Natural killer cell (primary cell): Measurements from ENCODE around the gene PCDHB1. TPM values are rescaled to one million over a fixed set of nuclear protein-coding genes. Genes with fewer than 3 reads are reported as not detected.

Experiments used
- ATAC-seq, 3 donors: fragments of 150-1000 bp in 2 of 3; fragments of 200-7000 bp in 1 of 3; cut with Tn5 transposase; 1 replicate in 1 of 3; 2 replicates in 2 of 3; pipeline ENCODE4 v1.10.0; 2021; ENCODE audit warnings: mild to moderate bottlenecking in 2 of 3, moderate library complexity in 2 of 3
- DNase-seq, 2 donors: peaks; one replicate each; pipeline versions ENCODE4 v3.0.0 to v3.0.0-alpha.2; 2013 to 2021; ENCODE audit warnings: mixed read lengths in 1 of 2
- H3K27ac ChIP-seq: one replicate; pipeline ENCODE4 v1.5.1; 2013; ENCODE audit warnings: mild to moderate bottlenecking, low read length
- H3K27me3 ChIP-seq: one replicate; pipeline ENCODE4 v1.6.1; 2013; ENCODE audit warnings: low read length; ENCODE audit not compliant: control insufficient read depth, insufficient read depth
- H3K36me3 ChIP-seq: one replicate; pipeline ENCODE4 v1.6.1; 2013; ENCODE audit warnings: low read length; ENCODE audit not compliant: control insufficient read depth, insufficient read depth
- H3K4me1 ChIP-seq: one replicate; pipeline ENCODE4 v1.6.1; 2013; ENCODE audit warnings: low read length; ENCODE audit not compliant: control insufficient read depth, insufficient read depth
- H3K4me3 ChIP-seq: one replicate; pipeline ENCODE4 v1.5.1; 2013; ENCODE audit warnings: low read length
- H3K9me3 ChIP-seq: one replicate; pipeline ENCODE4 v1.6.1; 2013; ENCODE audit warnings: low read length; ENCODE audit not compliant: control insufficient read depth, insufficient read depth
- H3K27ac Mint-ChIP-seq, 2 donors: one replicate each; pipeline ENCODE4 v1.8.0; 2022; ENCODE audit warnings: mild to moderate bottlenecking in 2 of 2, mixed read lengths in 2 of 2, moderate library complexity in 1 of 2
- H3K27me3 Mint-ChIP-seq, 2 donors: one replicate each; pipeline ENCODE4 v1.8.0; 2022; ENCODE audit warnings: low read depth in 2 of 2, mixed read lengths in 2 of 2
- H3K36me3 Mint-ChIP-seq: one replicate; pipeline ENCODE4 v1.8.0; 2022; ENCODE audit warnings: mixed read lengths
- H3K4me1 Mint-ChIP-seq, 2 donors: one replicate each; pipeline ENCODE4 v1.8.0; 2022; ENCODE audit warnings: mixed read lengths in 2 of 2
- H3K4me3 Mint-ChIP-seq: one replicate; pipeline ENCODE4 v1.8.0; 2022; ENCODE audit warnings: mild to moderate bottlenecking, moderate library complexity, mixed read lengths
- H3K9me3 Mint-ChIP-seq, 2 donors: one replicate each; pipeline ENCODE4 v1.8.0; 2022; ENCODE audit warnings: mixed read lengths in 2 of 2
- CTCF ChIP-seq: fragments of 200-600 bp; IDR thresholded peaks from one replicate; pipeline ENCODE4 v1.8.0; 2022; ENCODE audit warnings: antibody characterized with exemption
- WGBS: methylation state at CpG from one replicate; pipeline ENCODE4 v1.1.7; 2013; ENCODE audit warnings: missing lambda C conversion rate; ENCODE audit not compliant: insufficient coverage; 5-methylcytosine and 5-hydroxymethylcytosine counted together
- intact Hi-C: fragments of 100-400 bp; cut with micrococcal nuclease; formaldehyde crosslinking; loops from one replicate; pipeline ENCODE4 v1.14.2; 2022
- total RNA-seq, 4 donors: library from RNA; stranded (reverse); fragments of 120-200 nt in 1 of 4; gene quantifications; one replicate each; pipeline versions ENCODE4 v1.2.3 to v1.2.4, GENCODE V29; 2013 to 2022

PCDHB1 gene
- total RNA-seq, 3 donors from 2014 or later (not counting 1 experiment from before 2014, with no cell fraction given): not detected

DNA sequence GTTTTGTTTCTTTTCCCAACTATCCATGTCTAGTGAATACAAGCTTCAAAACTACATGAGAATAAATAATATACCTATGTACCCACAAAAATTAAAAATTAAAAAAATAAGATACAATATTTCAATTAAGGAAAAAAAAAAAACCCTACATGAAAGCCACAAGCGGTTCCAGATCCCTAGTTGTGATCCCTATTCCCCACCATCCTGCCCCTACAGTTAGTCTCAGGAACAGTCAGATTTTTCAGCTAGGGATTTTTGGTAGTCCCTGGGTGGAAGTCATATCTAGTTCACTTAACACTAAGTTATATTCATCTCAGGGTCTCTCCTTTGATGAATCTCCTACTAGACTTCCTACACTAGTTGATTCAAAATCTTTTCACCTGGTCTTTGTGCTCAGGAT, 18.5 kb upstream of the PCDHB1 start:
- WGBS: no CpG with 5 or more reads among the region's 1 CpG
- Mint-ChIP-seq H3K27me3 (no peaks in the 10 kb centered on the region), H3K27ac (no peak overlapping the region), H3K9me3 (peaks cover 2 to 8% of the 10 kb centered on the region in 2 donors), H3K36me3 (no peaks in the 10 kb centered on the region), H3K4me1 (no peaks in the 10 kb centered on the region), H3K4me3 (no peak overlapping the region)
- Histone ChIP-seq H3K4me3 (no peak overlapping the region), H3K27me3 (no peaks in the 10 kb centered on the region), H3K9me3 (no peaks in the 10 kb centered on the region), H3K36me3 (no peaks in the 10 kb centered on the region), H3K4me1 (no peaks in the 10 kb centered on the region), H3K27ac (no peak overlapping the region)
- TF ChIP-seq CTCF: no peak
- intact Hi-C loops: no loop called here
- no peak for ATAC-seq
- no peak for DNase-seq

DNA sequence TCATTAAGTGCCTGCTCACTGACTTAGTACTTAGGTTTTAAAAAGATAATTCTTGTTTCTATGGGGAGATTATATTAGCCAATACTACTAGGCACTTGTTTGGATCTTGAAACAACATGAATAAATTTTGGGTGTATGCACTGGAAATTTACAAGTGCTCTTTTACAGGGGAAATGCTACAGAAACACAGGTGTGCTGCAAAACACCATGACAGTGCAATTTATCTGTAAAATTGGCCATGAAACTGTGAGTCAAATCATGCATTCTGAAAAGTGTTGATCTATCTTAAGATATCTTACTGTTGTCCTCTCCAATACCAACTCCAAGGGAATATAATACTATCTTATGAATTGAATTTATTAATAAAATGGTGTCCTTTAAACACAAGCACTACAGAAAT, 12.1 kb upstream of the PCDHB1 start:
- H3K4me1 ChIP-seq: no peaks in the 10 kb centered on the region
- Mint-ChIP-seq H3K27ac (no peak overlapping the region), H3K4me3 (no peak overlapping the region), H3K9me3 (peaks cover 6 to 10% of the 10 kb centered on the region in 2 donors), H3K27me3 (no peaks in the 10 kb centered on the region), H3K36me3 (no peaks in the 10 kb centered on the region), H3K4me1 (no peaks in the 10 kb centered on the region)
- no peak overlapping the region for H3K4me3 ChIP-seq
- no peaks in the 10 kb centered on the region for H3K36me3 ChIP-seq
- DNase-seq: no peak
- peaks cover 3% of the 10 kb centered on the region for H3K27me3 ChIP-seq
- intact Hi-C loops: no loop called here
- no peak for TF ChIP-seq CTCF
- no peak for ATAC-seq
- no peak overlapping the region for H3K27ac ChIP-seq
- peaks cover 8% of the 10 kb centered on the region for H3K9me3 ChIP-seq

DNA sequence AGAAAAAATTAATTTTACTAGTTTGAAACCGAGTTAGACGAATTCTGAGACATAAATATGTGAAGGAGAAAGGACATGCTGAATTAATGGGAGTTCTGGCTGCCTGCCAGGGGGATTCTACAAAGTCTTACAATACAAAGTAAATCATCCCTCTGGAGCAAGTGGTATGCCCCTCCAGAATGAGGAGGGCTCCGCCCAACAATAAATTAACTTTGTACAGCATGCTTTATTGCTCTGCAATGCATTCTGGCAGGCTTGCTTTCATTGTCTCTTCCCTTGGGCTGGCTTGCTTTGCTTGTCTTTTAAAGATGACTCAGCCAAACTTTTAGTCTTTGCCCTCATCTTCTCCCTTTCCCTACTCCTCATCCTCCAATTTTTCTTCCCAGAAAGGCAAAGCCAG, 11.7 kb upstream of the PCDHB1 start:
- no peak for DNase-seq
- intact Hi-C loops: no loop called here
- H3K4me1 Mint-ChIP-seq: no peaks in the 10 kb centered on the region
- Histone ChIP-seq H3K27ac (no peak overlapping the region), H3K9me3 (peaks cover 8% of the 10 kb centered on the region), H3K36me3 (no peaks in the 10 kb centered on the region), H3K4me3 (no peak overlapping the region), H3K4me1 (no peaks in the 10 kb centered on the region), H3K27me3 (peaks cover 3% of the 10 kb centered on the region)
- no peaks in the 10 kb centered on the region for H3K27me3 Mint-ChIP-seq
- H3K4me3 Mint-ChIP-seq: no peak overlapping the region
- WGBS: 71% methylated on average over 3 of the region's 3 CpGs
- peaks cover 9 to 12% of the 10 kb centered on the region in 2 donors for H3K9me3 Mint-ChIP-seq
- TF ChIP-seq CTCF: no peak
- ATAC-seq: no peak
- H3K36me3 Mint-ChIP-seq: no peaks in the 10 kb centered on the region
- H3K27ac Mint-ChIP-seq: no peak overlapping the region

GRCh38 chr5:141040093-141040770, 10.9 kb upstream of the PCDHB1 start:
- Histone ChIP-seq H3K4me1 (no peaks in the 10 kb centered on the region), H3K9me3 (peaks cover 8% of the 10 kb centered on the region), H3K27me3 (peaks cover 3% of the 10 kb centered on the region), H3K27ac (no peak overlapping the region), H3K36me3 (no peaks in the 10 kb centered on the region), H3K4me3 (no peak overlapping the region)
- H3K9me3 Mint-ChIP-seq: peaks cover 6 to 9% of the 10 kb centered on the region in 2 donors
- no peak overlapping the region for H3K4me3 Mint-ChIP-seq
- peak in 1 of 2 donors; percentile 1 for DNase-seq
- ATAC-seq: no peak
- intact Hi-C loops: no loop called here
- H3K36me3 Mint-ChIP-seq: no peaks in the 10 kb centered on the region
- H3K27me3 Mint-ChIP-seq: no peaks in the 10 kb centered on the region
- TF ChIP-seq CTCF: no peak
- no peak overlapping the region for H3K27ac Mint-ChIP-seq
- WGBS: 15% methylated on average over 24 of the region's 24 CpGs
- H3K4me1 Mint-ChIP-seq: no peaks in the 10 kb centered on the region
